Nasal cavity respiratory epithelium epithelial cell of viscerocranial mucosa (primary cell): Measurements from ENCODE around the gene OLR1. TPM values are rescaled to one million over a fixed set of nuclear protein-coding genes. Genes with fewer than 3 reads are reported as not detected.

ENCODE experiments used
- total RNA-seq: library from RNA; depleted of rRNA; stranded (reverse); fragments of >200 nt; gene quantifications from 2 replicates; pipeline ENCODE4 v1.2.3, GENCODE V29; 2014

The OLR1 gene
- under 0.01 TPM in 2 replicates for total RNA-seq

GRCh38 chr12:10171973-10172728 is at the start of gene OLR1:
TSS of gene OLR1 (minus strand) at chr12:10172132. CDS start at chr12:10172077, 55 bp downstream.

GRCh38 chr12:10212739-10213131 is 40.8 kb upstream of the OLR1 start, which contains the start of gene GABARAPL1:
TSS of gene GABARAPL1 (plus strand) at chr12:10212877. CDS start at chr12:10213130, 253 bp downstream.

GRCh38 chr12:10178821-10179220 is 6.9 kb upstream of the OLR1 start, which contains the start of gene TMEM52B:
TSS of gene TMEM52B (plus strand) at chr12:10179032. CDS start at chr12:10179575, 543 bp downstream.

GRCh38 chr12:10130042-10130441 is 41.9 kb downstream of the OLR1 start, which contains the start of gene CLEC7A:
TSS of gene CLEC7A (minus strand) at chr12:10130199. CDS start at chr12:10130082, 117 bp downstream.

Other genes starting within 250 kb of the OLR1 start
- gene CLEC2A, start 239.8 kb downstream of the OLR1 start, total RNA-seq = not detected in 2 replicates
- gene CLEC12A, start 200.7 kb downstream of the OLR1 start, total RNA-seq = not detected in 2 replicates
- not detected in 2 replicates for gene CLEC1B, start 173.0 kb downstream of the OLR1 start, total RNA-seq
- not detected in 2 replicates for gene CLEC12B, start 161.5 kb downstream of the OLR1 start, total RNA-seq
- not detected in 2 replicates for gene CLEC9A, start 141.4 kb downstream of the OLR1 start, total RNA-seq
- gene CLEC1A, start 73.1 kb downstream of the OLR1 start, total RNA-seq = not detected in 2 replicates
- under 0.01 and 1.9 TPM in 2 replicates for gene CLEC7A, start 41.9 kb downstream of the OLR1 start, total RNA-seq
- not detected in 2 replicates for gene TMEM52B, start 6.9 kb upstream of the OLR1 start, total RNA-seq
- 31.8 and 37.7 TPM in 2 replicates for gene GABARAPL1, start 40.7 kb upstream of the OLR1 start, total RNA-seq
- gene KLRD1, start 135.7 kb upstream of the OLR1 start, total RNA-seq = under 0.01 and 0.50 TPM in 2 replicates
- 0.07 TPM in 1 of 2 replicates, not detected in the other for gene KLRK1, start 217.9 kb upstream of the OLR1 start, total RNA-seq
- not detected in 2 replicates for gene KLRC4, start 237.6 kb upstream of the OLR1 start, total RNA-seq
- gene KLRC3, start 248.5 kb upstream of the OLR1 start, total RNA-seq = not detected in 2 replicates